GM21423 (cell line): ENCODE data around the gene ATG10.
"Not testable (repeated sequence)": the region's sequence is repeated elsewhere in the genome, so short reads cannot be mapped to it uniquely, and the experiment has no call there.

Experiments
- ATAC-seq: cut with Tn5 transposase; IDR thresholded peaks from one replicate; pipeline ENCODE4 v1.9.1; 2021; ENCODE audit warnings: mild to moderate bottlenecking, moderate library complexity; ENCODE audit not compliant: unreplicated experiment

Gene ATG10

DNA sequence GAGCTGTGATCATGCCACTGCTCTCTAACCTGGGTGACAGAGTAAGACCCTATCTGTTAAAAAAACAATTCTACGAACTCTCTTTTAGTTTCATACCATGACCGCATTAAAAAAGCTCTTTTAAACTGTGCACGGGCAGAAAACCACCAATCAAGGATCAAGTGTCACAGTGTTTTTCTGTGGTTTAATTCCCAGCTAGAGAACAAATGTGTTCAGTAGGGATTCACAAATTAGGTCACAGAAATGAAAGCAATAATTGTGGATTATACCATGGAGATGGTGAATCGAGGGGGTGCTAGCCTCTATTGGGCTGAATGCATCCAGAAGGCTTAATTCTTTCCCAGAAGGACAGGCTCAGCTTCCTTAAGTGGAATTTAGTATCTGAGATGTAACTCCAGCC lies 79.1 kb downstream of the ATG10 start:
- ATAC-seq = no peak

DNA sequence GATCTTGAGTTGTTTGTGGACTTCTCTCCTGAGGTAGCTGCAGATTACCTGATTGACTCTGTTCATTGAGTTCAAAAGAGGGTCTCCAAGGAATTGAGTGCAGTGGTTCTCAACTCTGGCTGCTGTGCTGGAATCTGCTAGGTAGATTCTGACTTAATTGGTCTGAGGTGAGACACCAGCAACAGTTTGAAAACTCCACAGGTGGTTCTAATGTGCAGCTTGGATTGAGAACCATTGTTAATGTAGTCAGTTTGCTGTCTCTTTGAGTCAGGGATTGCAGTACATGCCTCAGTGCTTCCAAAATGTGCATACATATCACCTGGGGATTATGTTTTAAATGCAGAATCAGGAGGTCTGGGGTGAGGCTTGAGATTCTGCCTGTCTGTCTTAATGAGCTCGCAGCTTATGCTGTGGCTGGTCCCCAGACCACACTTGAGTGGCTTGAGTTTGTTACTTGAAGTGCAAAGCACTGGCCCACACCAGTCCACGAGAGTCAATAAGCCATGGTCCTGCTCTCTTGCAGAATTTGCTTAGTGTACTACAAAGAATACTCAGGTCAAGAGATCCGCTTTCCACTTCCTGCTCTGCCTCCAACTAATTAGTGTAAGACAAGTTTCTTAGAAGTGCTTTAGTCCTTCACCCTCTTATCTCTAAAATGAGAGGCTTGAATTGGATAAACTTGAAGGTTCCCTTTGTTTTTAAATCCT lies 82.3 kb downstream of the ATG10 start:
- no peak for ATAC-seq

DNA sequence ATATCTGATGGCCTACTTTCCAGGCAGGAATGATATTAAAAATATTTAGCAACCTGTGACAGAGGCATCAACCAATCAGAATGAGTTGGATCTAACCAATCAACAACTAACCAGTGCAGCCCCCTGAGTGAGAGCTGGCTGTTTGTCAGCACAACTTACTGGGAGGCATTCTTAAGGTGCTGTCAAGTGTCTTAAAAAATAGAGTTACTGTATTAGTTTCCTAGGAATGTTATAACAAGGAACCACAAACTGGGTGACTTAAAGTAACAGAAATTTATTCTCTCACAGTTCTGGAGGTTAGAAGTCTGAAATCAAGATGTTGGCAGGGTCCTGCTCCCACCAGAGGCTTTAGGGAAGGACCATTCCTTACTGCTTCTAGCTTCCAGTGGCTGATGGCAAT lies 85.2 kb downstream of the ATG10 start:
- ATAC-seq = no peak

DNA sequence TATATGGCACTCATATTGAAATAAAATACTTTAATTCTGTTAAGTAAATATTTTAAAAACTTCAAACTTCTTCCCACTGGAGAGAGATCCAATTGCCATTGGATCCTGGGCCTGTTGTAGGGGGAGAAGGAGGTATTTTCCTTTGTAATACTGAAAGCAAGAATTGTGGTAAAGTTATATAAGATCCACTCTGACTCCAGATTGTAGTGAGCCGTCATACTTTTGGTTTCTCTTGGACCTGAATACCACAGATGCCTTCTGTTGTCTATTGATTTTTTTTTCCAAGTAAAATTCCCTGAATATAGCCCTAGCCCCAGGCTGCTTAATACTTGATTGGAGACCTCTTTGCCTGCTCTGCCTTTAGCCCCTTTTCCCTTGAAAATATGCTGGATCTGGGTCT lies 86.9 kb downstream of the ATG10 start:
- peak; percentile 48 for ATAC-seq

GRCh38 chr5:82066791-82067190 lies 95.0 kb downstream of the ATG10 start:
- no peak for ATAC-seq

DNA sequence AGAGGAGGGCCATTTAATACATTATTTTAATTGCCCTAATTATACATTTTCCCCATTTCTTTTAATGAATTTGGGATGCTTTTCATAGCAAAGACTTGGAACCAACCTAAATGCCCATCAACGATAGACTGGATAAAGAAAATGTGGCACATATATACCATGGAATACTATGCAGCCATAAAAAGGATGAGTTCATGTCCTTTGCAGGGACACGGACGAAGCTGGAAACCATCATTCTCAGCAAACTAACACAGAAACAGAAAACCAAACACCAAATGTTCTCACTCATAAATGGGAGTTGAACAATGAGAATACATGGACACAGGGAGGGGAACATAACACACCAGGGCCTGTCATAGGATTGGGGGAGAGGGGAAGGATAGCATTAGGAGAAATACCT lies 96.2 kb downstream of the ATG10 start:
- not testable (repeated sequence) for ATAC-seq

DNA sequence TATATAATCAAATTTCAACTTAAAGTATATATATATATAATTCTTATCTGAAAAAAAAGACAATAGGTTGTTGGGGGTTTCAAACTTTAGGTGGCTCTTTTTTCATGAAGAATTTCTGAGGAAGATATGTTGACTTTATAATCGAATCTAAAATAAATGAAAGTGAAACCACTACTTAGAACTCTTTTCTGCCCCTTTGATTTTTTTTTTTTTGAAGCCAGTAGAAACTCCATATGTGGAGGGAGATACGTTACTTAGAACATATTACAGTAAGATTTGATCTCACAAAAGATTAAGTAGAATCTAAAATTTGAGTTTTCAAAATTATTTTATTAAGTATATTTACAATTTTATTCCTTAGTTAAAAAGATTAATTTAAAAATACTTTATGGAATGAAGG lies 96.9 kb downstream of the ATG10 start:
- no peak for ATAC-seq

GRCh38 chr5:82072138-82072537 lies 100.3 kb downstream of the ATG10 start:
- no peak for ATAC-seq

DNA sequence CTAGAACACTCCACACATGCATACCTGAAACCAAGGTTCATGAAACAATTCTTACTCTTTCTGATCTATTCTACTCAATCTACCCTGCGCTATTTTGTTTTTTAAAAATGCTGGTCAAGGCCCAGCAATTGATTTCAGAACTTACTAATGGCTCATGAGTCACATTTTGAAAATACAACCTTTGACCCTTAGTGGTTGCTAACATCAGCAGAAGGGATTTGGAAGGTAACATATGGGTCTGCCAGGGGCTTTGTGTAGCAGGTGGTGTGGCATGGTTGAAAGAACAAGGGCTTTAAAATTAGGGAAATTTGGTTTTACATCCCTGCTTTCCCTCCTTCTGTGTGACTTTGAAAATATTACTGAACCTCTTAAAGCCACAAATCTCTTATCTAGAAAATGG lies 101.4 kb downstream of the ATG10 start:
- ATAC-seq = no peak

- ATAC-seq = no peak
Observed at GRCh38 chr5:82074950-82075349, 103.1 kb downstream of the ATG10 start.

GRCh38 chr5:82077496-82077895 lies 105.7 kb downstream of the ATG10 start:
- no peak for ATAC-seq

DNA sequence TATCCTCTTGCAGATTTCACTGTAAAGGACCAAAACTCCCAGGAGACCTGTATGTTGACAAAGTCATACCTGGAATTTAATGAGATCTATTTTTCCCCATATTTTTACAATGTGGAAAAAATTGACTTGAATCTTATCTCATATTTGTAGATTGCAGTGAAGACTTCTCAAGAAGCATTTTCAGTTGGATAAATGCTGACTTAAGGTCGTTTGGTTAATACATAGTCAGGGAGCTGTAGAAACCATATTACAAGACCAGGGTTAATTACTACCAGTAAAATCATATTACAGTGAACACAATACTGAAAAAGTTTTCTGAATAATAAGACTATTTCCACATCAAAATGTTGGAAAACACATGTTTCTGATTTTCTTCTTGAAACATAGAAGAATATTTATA lies 119.8 kb downstream of the ATG10 start:
- ATAC-seq = no peak

GRCh38 chr5:82095536-82095935 lies 123.7 kb downstream of the ATG10 start:
- no peak for ATAC-seq

GRCh38 chr5:82096249-82096648 lies 124.4 kb downstream of the ATG10 start:
- no peak for ATAC-seq

DNA sequence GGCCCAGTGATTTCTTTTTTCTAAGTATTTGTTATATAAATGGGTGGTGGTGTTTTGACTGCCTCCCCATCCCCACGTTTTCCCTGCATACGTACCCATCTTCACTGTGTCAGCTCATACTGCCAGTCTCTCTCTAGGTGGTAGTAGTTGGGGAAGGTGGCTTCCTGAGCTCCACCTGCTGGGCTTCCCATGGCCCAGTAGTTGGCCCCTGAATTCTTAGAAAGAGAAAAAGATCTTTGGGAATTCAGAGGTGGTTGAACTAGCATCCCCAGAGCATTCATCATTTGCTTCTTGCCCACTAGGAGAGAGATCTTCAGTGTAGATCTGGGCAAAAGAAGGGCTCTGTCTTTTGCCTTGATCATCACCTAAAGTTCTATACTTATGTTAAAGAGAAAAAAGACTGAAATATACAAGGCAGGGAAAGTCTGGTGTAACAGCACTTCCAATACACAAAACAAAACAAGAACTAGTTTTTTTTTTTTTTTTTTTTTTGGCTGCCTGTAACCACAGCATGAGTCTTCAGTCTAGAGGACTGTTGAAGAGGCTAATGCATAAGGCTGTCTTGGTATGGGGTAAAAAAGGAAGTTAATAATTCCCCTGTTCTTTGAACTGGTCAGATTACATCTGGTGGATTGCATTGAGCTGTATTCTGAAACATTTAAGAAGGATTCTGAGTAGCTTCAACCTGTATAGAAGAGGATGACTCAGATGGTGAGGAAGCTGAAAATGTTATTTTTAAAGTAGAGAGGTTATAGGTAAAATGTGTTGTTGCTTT lies 128.7 kb downstream of the ATG10 start:
- ATAC-seq = peak; percentile 96

DNA sequence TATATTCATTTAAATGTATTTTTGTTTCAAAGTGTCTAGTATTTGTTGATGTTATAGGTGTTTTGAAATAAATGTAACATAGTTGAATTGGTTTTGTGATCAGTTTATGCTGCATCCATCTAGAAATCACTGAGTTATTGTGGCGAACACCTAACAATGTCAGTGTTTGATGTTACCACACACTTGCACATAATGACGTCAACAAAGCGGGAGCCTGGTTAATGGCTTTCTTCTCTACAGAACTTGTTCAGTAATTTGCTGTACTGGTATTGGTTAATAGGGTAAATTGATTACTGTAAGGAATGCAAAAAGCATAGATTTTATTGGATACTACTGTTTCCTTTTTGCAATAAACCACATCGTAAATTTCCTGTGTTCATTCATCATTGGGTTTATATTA lies 133.0 kb downstream of the ATG10 start:
- ATAC-seq = no peak

GRCh38 chr5:82105457-82105856 lies 133.6 kb downstream of the ATG10 start:
- ATAC-seq = no peak

GRCh38 chr5:82106207-82106606 lies 134.4 kb downstream of the ATG10 start:
- no peak for ATAC-seq

DNA sequence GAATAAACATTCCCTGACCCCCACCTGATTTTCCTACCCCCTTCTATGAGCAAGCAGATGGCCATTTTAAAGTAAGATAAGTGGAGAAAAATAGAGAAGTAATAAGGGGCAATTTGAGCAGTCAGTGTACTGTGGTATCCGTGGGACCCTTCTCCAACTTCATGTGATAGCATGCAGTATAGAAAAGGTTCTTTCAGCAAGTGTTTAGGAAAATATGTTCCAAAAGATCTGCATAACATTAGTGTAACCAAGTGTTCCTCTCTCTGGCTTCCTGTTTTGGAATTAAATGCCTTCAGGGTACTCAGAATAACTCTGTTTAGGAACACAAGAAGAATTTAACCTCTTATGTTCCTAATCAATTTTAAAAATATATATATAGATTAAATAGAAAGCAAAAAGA lies 134.9 kb downstream of the ATG10 start:
- ATAC-seq = no peak

DNA sequence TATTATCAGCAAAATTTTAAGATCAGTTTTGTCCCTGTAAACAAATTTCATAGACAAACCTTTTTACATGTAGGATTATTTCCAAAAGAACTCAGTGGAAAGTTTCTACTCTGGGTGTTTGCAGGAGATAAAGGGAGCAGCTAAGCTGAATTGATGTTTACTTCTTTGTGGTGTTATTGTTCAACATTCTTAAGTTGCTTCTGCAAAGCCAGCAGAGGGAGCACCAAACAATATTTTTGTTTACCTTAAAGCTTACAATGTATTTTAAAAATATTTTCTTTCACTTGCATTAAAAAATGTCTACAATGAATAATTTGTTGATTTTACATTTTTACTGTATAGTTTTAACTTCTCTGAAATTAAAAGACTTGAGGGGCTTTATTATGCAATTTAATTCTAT lies 135.4 kb downstream of the ATG10 start:
- ATAC-seq = no peak

DNA sequence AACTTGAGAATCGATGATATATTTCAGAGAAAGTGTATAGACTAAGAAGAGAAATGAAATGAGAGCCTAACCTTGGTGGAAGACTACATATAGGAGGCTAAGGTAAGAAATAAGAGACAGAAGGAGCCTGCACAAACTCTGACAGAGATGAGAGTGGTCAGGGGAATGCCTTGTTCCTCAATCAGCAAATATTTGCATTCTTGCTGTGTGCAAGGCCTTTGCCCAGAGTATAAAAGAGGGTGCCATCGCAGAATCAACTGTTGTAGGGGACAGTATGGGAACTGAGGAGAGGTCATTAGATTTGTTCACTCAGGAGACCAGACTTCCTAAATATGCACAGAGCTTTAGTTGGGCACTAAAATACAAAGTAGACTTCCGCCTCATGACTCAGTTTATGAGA lies 137.2 kb downstream of the ATG10 start:
- ATAC-seq = no peak

DNA sequence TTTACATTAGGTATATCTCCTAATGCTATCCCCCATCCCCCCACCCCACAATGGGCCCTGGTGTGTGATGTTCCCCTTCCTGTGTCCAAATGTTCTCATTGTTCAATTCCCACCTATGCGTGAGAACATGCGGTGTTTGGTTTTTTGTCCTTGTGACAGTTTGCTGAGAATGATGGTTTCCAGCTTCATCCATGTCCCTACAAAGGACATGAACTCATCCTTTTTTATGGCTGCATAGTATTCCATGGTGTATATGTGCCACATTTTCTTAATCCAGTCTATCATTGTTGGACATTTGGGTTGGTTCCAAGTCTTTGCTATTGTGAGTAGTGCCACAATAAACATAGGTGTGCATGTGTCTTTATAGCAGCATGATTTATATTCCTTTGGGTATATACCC lies 138.1 kb downstream of the ATG10 start:
- ATAC-seq = not testable (repeated sequence)

DNA sequence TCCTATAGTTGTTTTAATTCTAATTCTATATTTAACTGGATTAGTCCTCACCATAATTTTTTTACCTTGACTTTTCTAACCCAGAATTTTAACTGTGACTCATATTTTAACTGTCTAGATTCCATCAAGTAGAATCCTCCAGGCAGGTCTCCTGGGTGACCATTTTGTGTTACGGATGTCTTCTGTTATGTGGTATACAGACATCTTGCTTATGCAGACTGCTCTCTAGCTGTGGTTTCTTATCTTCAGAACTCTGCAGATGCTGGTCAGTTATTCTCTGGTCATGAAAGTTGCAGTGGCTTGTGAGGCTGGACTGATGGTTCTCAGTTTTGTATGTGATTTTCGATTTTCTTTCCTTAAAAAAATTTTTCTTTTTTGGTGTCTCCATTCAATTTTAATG lies 139.4 kb downstream of the ATG10 start:
- peak; percentile 76 for ATAC-seq
